Ishikawa (cell line): ENCODE results near the gene SLC22A17.

Experiments used
- CEBPB ChIP-seq: IDR thresholded peaks from 2 replicates; pipeline ENCODE4 v1.6.1; 2012
- EP300 ChIP-seq: IDR thresholded peaks from 2 replicates; pipeline ENCODE4 v1.6.1; 2012; ENCODE audit warnings: borderline replicate concordance
- TF ChIP-seq, protein P1 (sequence below): IDR thresholded peaks from 2 replicates; pipeline ENCODE4 v1.6.1; 2012; ENCODE audit warnings: low read depth, mild to moderate bottlenecking

DNA sequence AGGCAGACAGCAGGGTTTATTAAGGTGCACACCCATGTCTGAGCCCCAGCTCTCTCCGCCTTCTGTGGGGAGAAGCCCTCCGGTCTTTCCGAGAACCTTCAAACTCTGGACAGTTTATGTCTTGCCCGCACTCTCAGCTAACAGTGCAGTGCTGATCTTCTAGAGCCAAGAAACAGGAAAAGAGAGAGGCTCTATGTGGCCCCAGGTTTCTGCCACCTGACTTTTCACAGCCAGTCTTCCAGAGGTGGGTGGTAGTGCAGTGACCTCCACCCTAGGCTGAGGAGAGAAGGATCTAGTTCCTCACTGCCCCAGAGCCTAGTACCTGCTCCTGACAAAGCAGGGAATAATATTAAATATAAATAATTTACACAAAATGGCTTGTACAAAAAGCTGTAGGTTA, 4.0 kb upstream of the SLC22A17 start:
- TF ChIP-seq EP300 (no peak), CEBPB (no peak)
- TF ChIP-seq, protein P1, sequence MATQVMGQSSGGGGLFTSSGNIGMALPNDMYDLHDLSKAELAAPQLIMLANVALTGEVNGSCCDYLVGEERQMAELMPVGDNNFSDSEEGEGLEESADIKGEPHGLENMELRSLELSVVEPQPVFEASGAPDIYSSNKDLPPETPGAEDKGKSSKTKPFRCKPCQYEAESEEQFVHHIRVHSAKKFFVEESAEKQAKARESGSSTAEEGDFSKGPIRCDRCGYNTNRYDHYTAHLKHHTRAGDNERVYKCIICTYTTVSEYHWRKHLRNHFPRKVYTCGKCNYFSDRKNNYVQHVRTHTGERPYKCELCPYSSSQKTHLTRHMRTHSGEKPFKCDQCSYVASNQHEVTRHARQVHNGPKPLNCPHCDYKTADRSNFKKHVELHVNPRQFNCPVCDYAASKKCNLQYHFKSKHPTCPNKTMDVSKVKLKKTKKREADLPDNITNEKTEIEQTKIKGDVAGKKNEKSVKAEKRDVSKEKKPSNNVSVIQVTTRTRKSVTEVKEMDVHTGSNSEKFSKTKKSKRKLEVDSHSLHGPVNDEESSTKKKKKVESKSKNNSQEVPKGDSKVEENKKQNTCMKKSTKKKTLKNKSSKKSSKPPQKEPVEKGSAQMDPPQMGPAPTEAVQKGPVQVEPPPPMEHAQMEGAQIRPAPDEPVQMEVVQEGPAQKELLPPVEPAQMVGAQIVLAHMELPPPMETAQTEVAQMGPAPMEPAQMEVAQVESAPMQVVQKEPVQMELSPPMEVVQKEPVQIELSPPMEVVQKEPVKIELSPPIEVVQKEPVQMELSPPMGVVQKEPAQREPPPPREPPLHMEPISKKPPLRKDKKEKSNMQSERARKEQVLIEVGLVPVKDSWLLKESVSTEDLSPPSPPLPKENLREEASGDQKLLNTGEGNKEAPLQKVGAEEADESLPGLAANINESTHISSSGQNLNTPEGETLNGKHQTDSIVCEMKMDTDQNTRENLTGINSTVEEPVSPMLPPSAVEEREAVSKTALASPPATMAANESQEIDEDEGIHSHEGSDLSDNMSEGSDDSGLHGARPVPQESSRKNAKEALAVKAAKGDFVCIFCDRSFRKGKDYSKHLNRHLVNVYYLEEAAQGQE = no peak
